Subcutaneous abdominal adipose tissue (tissue), 5 donors: ENCODE results near the gene VAPB.
A peak's percentile ranks its signal among the peaks of the same experiment; 100 is the strongest.

Experiments
- H3K27ac ChIP-seq: one replicate; pipeline ENCODE4 v1.7.0; 2013; ENCODE audit warnings: low read depth, mild to moderate bottlenecking, inconsistent platforms, low read length, moderate library complexity
- H3K27me3 ChIP-seq, 5 donors: one replicate each; pipeline ENCODE4 v1.7.0; 2013; ENCODE audit warnings: low read length in 5 of 5, inconsistent platforms in 1 of 5; ENCODE audit not compliant: control insufficient read depth in 5 of 5, insufficient read depth in 4 of 5
- H3K36me3 ChIP-seq, 5 donors: one replicate each; pipeline ENCODE4 v1.7.0; 2013; ENCODE audit warnings: low read length in 5 of 5; ENCODE audit not compliant: control insufficient read depth in 5 of 5, insufficient read depth in 5 of 5
- H3K4me1 ChIP-seq, 5 donors: one replicate each; pipeline ENCODE4 v1.7.0; 2013; ENCODE audit warnings: low read length in 5 of 5, mild to moderate bottlenecking in 3 of 5, moderate library complexity in 1 of 5; ENCODE audit not compliant: control insufficient read depth in 5 of 5, insufficient read depth in 5 of 5
- H3K4me3 ChIP-seq, 5 donors: one replicate each; pipeline ENCODE4 v1.7.0; 2013; ENCODE audit warnings: low read length in 5 of 5, low read depth in 1 of 5
- H3K9ac ChIP-seq, 5 donors: one replicate each; pipeline ENCODE4 v1.7.0; 2013; ENCODE audit warnings: low read length in 5 of 5, mild to moderate bottlenecking in 4 of 5, moderate library complexity in 3 of 5
- H3K9me3 ChIP-seq, 5 donors: one replicate each; pipeline ENCODE4 v1.7.0; 2013; ENCODE audit warnings: low read length in 5 of 5; ENCODE audit not compliant: control insufficient read depth in 5 of 5
- donor health status: healthy.
- donor health status: healthy.
- donor health status: healthy.
- donor health status: healthy.
- donor health status: healthy.

Gene VAPB

GRCh38 chr20:58431134-58431533, 42.1 kb downstream of the VAPB start:
- Histone ChIP-seq H3K27ac (no peak overlapping the region), H3K4me3 (no peak overlapping the region), H3K4me1 (peaks cover 2 to 29% (median 24%) of the 10 kb centered on the region in 5 donors), H3K27me3 (no peaks in the 10 kb centered on the region), H3K9ac (no peak overlapping the region), H3K9me3 (no peaks in the 10 kb centered on the region), H3K36me3 (peaks cover 0 to 13% (median 7%) of the 10 kb centered on the region in 5 donors)

GRCh38 chr20:58432186-58432954, 43.3 kb downstream of the VAPB start:
- no peak overlapping the region for H3K4me3 ChIP-seq
- H3K4me1 ChIP-seq: peaks cover 2 to 29% (median 24%) of the 10 kb centered on the region in 5 donors
- peak overlapping the region; percentile 39 for H3K27ac ChIP-seq
- peak overlapping the region in 1 of 5 donors; percentile 27 for H3K9ac ChIP-seq
- H3K27me3 ChIP-seq: no peaks in the 10 kb centered on the region
- no peaks in the 10 kb centered on the region for H3K9me3 ChIP-seq
- H3K36me3 ChIP-seq: peaks cover under 1 to 7% (median 5%) of the 10 kb centered on the region in 5 donors

GRCh38 chr20:58433029-58433647, 44.1 kb downstream of the VAPB start:
- Histone ChIP-seq H3K36me3 (peaks cover 3 to 10% (median 7%) of the 10 kb centered on the region in 5 donors), H3K27me3 (no peaks in the 10 kb centered on the region), H3K9me3 (no peaks in the 10 kb centered on the region), H3K4me1 (peaks cover 2 to 29% (median 24%) of the 10 kb centered on the region in 5 donors), H3K27ac (peak overlapping the region; percentile 19), H3K4me3 (no peak overlapping the region), H3K9ac (no peak overlapping the region)

- H3K27ac ChIP-seq: peak overlapping the region; percentile 19
- no peak overlapping the region for H3K9ac ChIP-seq
- H3K4me1 ChIP-seq: peaks cover 2 to 29% (median 24%) of the 10 kb centered on the region in 5 donors
- no peaks in the 10 kb centered on the region for H3K27me3 ChIP-seq
- no peaks in the 10 kb centered on the region for H3K9me3 ChIP-seq
- H3K4me3 ChIP-seq: no peak overlapping the region
- peaks cover 3 to 10% (median 7%) of the 10 kb centered on the region in 5 donors for H3K36me3 ChIP-seq
These were observed 44.7 kb downstream of the VAPB start for GRCh38 chr20:58433759-58434158.

- Histone ChIP-seq H3K4me1 (peaks cover 2 to 31% (median 28%) of the 10 kb centered on the region in 5 donors), H3K9me3 (no peaks in the 10 kb centered on the region), H3K27me3 (no peaks in the 10 kb centered on the region), H3K36me3 (peaks cover 2 to 10% (median 4%) of the 10 kb centered on the region in 5 donors), H3K27ac (no peak overlapping the region), H3K9ac (no peak overlapping the region), H3K4me3 (no peak overlapping the region)
These were observed 45.3 kb downstream of the VAPB start for GRCh38 chr20:58434326-58434725.

- H3K36me3 ChIP-seq: peaks cover 0 to 10% (median 3%) of the 10 kb centered on the region in 5 donors
- H3K27ac ChIP-seq: no peak overlapping the region
- no peak overlapping the region for H3K9ac ChIP-seq
- H3K4me1 ChIP-seq: peaks cover 2 to 40% (median 37%) of the 10 kb centered on the region in 5 donors
- no peaks in the 10 kb centered on the region for H3K9me3 ChIP-seq
- H3K27me3 ChIP-seq: no peaks in the 10 kb centered on the region
- no peak overlapping the region for H3K4me3 ChIP-seq
These were observed 46.2 kb downstream of the VAPB start for GRCh38 chr20:58435237-58435636.

- H3K27ac ChIP-seq: no peak overlapping the region
These were observed 48.0 kb downstream of the VAPB start for GRCh38 chr20:58436868-58437645.

GRCh38 chr20:58438970-58439808, 50.2 kb downstream of the VAPB start:
- no peaks in the 10 kb centered on the region for H3K27me3 ChIP-seq
- no peak overlapping the region for H3K4me3 ChIP-seq
- peak overlapping the region in 1 of 5 donors; percentile 17 for H3K9ac ChIP-seq
- peaks cover 4 to 22% (median 9%) of the 10 kb centered on the region in 5 donors for H3K36me3 ChIP-seq
- H3K4me1 ChIP-seq: peaks cover 0 to 18% (median 16%) of the 10 kb centered on the region in 5 donors
- peak overlapping the region; percentile 11 for H3K27ac ChIP-seq
- no peaks in the 10 kb centered on the region for H3K9me3 ChIP-seq

More at GRCh38 chr20:58436868-58437645, 48.0 kb downstream of the VAPB start:
- H3K9me3 ChIP-seq: no peaks in the 10 kb centered on the region
- no peaks in the 10 kb centered on the region for H3K27me3 ChIP-seq
- H3K9ac ChIP-seq: no peak overlapping the region
- H3K4me1 ChIP-seq: peaks cover 2 to 36% (median 33%) of the 10 kb centered on the region in 5 donors
- peaks cover 0 to 10% (median 3%) of the 10 kb centered on the region in 5 donors for H3K36me3 ChIP-seq
- no peak overlapping the region for H3K4me3 ChIP-seq

- Histone ChIP-seq H3K27ac (no peak overlapping the region), H3K4me3 (no peak overlapping the region), H3K9me3 (no peaks in the 10 kb centered on the region), H3K36me3 (peaks cover 3 to 32% (median 19%) of the 10 kb centered on the region in 5 donors), H3K4me1 (peaks cover 0 to 23% (median 18%) of the 10 kb centered on the region in 5 donors), H3K27me3 (no peaks in the 10 kb centered on the region), H3K9ac (peak overlapping the region in 1 of 5 donors; percentile 17)
These were observed 51.2 kb downstream of the VAPB start for GRCh38 chr20:58440021-58440767.
